ENCODE results near the gene NIFK.

GRCh38 chr2:121721926-121722325, 14.7 kb downstream of the NIFK start:
- TF ChIP-seq, protein P1, sequence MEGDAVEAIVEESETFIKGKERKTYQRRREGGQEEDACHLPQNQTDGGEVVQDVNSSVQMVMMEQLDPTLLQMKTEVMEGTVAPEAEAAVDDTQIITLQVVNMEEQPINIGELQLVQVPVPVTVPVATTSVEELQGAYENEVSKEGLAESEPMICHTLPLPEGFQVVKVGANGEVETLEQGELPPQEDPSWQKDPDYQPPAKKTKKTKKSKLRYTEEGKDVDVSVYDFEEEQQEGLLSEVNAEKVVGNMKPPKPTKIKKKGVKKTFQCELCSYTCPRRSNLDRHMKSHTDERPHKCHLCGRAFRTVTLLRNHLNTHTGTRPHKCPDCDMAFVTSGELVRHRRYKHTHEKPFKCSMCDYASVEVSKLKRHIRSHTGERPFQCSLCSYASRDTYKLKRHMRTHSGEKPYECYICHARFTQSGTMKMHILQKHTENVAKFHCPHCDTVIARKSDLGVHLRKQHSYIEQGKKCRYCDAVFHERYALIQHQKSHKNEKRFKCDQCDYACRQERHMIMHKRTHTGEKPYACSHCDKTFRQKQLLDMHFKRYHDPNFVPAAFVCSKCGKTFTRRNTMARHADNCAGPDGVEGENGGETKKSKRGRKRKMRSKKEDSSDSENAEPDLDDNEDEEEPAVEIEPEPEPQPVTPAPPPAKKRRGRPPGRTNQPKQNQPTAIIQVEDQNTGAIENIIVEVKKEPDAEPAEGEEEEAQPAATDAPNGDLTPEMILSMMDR (IDR thresholded peaks at IDR 0.05), result no peak
- TF ChIP-seq POLR2A (IDR thresholded peaks at IDR 0.05), result no peak

Measured in sigmoid colon (tissue), 3 donors.